ENCODE results near the gene C1orf35. TPM values are rescaled to one million over a fixed set of nuclear protein-coding genes. Genes with fewer than 3 reads are reported as not detected.

C1orf35 gene
- total RNA-seq, 1 donor from 2014 or later = 14.7 TPM

DNA sequence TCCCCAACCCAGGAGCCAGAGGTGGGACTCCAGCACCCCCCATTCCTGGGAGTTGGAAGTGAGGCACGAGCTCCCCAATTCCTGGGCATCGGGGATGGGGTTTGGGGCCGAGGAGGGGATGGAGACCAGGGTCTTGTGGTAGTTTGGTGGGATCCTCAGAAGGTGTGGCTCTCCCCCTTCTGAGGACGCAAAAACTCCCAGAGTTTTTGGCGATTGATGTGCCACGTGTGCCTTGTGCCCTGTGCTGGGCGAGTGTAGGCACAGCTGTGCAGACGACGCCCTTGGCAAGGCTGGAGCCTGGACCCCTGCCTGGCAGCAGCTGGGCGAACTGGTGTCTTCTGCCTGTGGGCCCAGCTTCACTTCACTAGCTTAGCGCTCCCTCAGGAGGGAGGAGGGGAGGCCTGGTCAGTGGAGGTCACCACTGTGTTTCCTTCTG lies 39.6 kb upstream of the C1orf35 start:
- Histone ChIP-seq H3K4me3 (peak overlapping the region; percentile 78 to 89), H3K4me1 (peaks cover 65% of the 10 kb centered on the region), H3K9me3 (no peaks in the 10 kb centered on the region), H3K27ac (peak overlapping the region; percentile 96), H3K27me3 (no peaks in the 10 kb centered on the region), H3K36me3 (peaks cover 0 to 16% of the 10 kb centered on the region in 2 donors)
- DNase-seq (ENCODE audit: extremely low spot score in 2 of 2) = peak in 1 of 2 donors; percentile 88
- TF ChIP-seq POLR2A (IDR thresholded peaks at IDR 0.05) (no peak), POLR2AphosphoS5 (IDR thresholded peaks at IDR 0.05; ENCODE audit: insufficient read depth in 1 of 2, low read depth in 1 of 2) (no peak)
- TF ChIP-seq, protein P1, sequence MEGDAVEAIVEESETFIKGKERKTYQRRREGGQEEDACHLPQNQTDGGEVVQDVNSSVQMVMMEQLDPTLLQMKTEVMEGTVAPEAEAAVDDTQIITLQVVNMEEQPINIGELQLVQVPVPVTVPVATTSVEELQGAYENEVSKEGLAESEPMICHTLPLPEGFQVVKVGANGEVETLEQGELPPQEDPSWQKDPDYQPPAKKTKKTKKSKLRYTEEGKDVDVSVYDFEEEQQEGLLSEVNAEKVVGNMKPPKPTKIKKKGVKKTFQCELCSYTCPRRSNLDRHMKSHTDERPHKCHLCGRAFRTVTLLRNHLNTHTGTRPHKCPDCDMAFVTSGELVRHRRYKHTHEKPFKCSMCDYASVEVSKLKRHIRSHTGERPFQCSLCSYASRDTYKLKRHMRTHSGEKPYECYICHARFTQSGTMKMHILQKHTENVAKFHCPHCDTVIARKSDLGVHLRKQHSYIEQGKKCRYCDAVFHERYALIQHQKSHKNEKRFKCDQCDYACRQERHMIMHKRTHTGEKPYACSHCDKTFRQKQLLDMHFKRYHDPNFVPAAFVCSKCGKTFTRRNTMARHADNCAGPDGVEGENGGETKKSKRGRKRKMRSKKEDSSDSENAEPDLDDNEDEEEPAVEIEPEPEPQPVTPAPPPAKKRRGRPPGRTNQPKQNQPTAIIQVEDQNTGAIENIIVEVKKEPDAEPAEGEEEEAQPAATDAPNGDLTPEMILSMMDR (IDR thresholded peaks at IDR 0.05) = no peak
- intact Hi-C loops (cut with DNase I) = loop anchor here (5.0 kb wide), 1 partner anchor 265 kb away; the partner anchor contains the start of gene TRIM11

DNA sequence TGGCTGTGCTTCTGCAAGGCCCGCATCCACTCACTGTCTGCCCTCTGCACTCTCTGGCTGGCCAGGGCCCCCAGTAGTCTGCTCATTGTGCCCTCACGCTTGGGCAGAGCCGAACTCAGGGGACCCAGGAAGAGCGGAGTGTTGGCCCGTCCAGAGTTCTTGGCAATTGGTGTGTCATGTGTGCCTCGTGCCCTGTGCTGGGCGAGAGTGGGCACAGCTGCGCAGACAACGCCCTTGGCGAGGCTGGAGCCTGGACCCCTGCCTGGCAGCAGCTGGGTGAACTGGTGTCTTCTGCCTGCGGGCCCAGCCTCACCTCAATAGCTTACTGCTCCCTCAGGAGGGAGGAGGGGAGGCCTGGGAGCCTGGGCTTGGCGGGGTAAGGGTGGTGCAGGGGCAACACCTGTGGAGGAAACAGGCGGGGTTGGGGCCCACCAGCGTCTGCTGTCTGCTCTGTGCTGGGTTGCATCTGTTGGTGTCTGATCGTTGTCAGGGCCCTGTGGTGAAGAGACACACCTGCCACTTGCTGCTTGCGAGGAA lies 39.1 kb upstream of the C1orf35 start:
- peak overlapping the region; percentile 78 to 89 for H3K4me3 ChIP-seq
- intact Hi-C loops (cut with DNase I) = loop anchor here (5.0 kb wide), 1 partner anchor 265 kb away; the partner anchor contains the start of gene TRIM11
- H3K4me1 ChIP-seq = peaks cover 60% of the 10 kb centered on the region
- H3K27ac ChIP-seq = peak overlapping the region; percentile 96
- no peaks in the 10 kb centered on the region for H3K9me3 ChIP-seq
- TF ChIP-seq POLR2A (IDR thresholded peaks at IDR 0.05) = no peak
- TF ChIP-seq, protein P1 (IDR thresholded peaks at IDR 0.05) = no peak
- peak in 1 of 2 donors; percentile 6 for TF ChIP-seq POLR2AphosphoS5 (IDR thresholded peaks at IDR 0.05; ENCODE audit: insufficient read depth in 1 of 2, low read depth in 1 of 2)
- DNase-seq (ENCODE audit: extremely low spot score in 2 of 2) = peak in 1 of 2 donors; percentile 89
- no peaks in the 10 kb centered on the region for H3K27me3 ChIP-seq
- H3K36me3 ChIP-seq = peaks cover 0 to 16% of the 10 kb centered on the region in 2 donors

DNA sequence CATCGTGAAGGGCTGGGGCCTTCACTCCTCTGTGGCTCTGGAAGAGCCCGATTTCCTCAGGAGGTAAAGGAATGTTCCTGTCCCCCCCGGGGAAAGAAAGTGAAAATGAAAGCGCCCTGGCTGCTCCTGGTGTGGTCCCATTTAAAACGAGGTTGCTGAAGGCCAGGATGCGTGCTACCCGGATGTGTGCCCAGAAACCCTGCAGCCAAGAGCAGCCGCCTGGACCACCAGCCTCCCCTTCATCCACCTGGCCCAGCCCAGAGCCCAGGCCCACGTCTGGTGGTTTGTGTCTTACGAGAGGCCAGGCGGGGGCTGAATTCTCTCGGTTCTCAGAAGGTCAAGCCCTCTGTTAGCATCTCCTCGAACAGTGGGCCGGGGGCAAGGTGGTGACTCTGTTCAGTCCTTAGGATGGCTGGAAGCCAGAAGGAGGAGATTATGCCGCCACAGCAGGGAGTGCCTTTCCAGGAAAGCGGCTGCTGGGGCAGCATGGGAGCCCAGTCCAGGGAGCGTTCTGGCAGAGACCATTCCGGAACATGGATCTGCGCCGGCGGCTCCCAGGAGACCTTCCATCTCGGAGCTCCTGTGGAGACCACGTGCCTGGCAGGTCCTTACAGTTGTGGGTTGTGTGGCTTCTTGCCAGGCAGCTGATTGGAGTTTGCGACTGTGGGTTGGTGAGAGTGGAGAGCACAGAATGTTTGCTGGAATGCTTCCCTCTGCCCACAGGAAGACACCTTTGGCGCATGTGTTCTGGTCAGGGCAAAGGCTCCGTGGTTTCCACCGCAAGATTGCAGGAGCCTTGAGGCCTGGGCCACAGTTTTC lies 38.3 kb upstream of the C1orf35 start:
- peak in 1 of 2 donors; percentile 89 for DNase-seq (ENCODE audit: extremely low spot score in 2 of 2)

DNA sequence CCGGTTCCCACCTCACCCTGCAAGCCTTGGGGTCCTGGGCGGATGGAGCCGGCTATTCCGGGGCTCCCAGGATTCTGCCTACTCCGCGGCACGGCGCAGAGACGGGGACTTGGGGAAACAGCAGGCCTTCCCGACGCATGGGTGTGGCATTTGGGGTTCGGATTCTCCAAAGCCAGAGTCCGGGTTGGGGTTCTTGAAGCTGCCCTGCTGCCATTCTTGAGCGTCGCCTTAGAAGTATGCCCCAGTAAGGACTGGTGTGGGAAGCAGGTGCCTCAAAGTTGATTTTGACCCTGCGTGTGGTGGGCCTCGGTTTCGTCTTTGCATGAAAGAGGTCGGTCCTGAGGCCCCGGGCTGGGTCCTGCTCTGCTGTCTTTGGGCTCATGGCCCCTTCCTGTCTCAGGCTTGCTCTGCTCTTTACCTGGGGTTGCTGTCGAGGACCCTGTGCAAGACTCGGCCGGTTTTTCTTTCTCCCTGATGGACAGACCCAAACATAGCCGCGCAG lies 37.6 kb upstream of the C1orf35 start:
- intact Hi-C loops (cut with DNase I) = loop anchor here (2.0 to 5.0 kb wide), 2 partner anchors 24 to 267 kb away; partner anchors contain the start of genes IBA57 and TRIM11

More for the DNA sequence above, 38.3 kb upstream of the C1orf35 start:
- TF ChIP-seq POLR2AphosphoS5 (IDR thresholded peaks at IDR 0.05; ENCODE audit: insufficient read depth in 1 of 2, low read depth in 1 of 2) (peak in 1 of 2 donors; percentile 3), POLR2A (IDR thresholded peaks at IDR 0.05) (no peak)
- TF ChIP-seq, protein P1 (IDR thresholded peaks at IDR 0.05) = no peak
- Histone ChIP-seq H3K4me3 (peak overlapping the region; percentile 78 to 89), H3K27ac (peak overlapping the region; percentile 96), H3K27me3 (no peaks in the 10 kb centered on the region), H3K4me1 (peaks cover 54% of the 10 kb centered on the region), H3K36me3 (peaks cover 0 to 9% of the 10 kb centered on the region in 2 donors), H3K9me3 (no peaks in the 10 kb centered on the region)
- intact Hi-C loops (cut with DNase I) = loop anchor here (2.0 to 5.0 kb wide), 2 partner anchors 23 to 266 kb away; partner anchors contain the start of genes IBA57 and TRIM11

More for the DNA sequence above, 37.6 kb upstream of the C1orf35 start:
- H3K36me3 ChIP-seq = peaks cover 0 to 3% of the 10 kb centered on the region in 2 donors
- H3K27ac ChIP-seq = peak overlapping the region; percentile 96
- peaks cover 53% of the 10 kb centered on the region for H3K4me1 ChIP-seq
- TF ChIP-seq POLR2AphosphoS5 (IDR thresholded peaks at IDR 0.05; ENCODE audit: insufficient read depth in 1 of 2, low read depth in 1 of 2) = no peak
- TF ChIP-seq, protein P1 (IDR thresholded peaks at IDR 0.05) = no peak
- no peak for TF ChIP-seq POLR2A (IDR thresholded peaks at IDR 0.05)
- H3K27me3 ChIP-seq = no peaks in the 10 kb centered on the region
- H3K9me3 ChIP-seq = no peaks in the 10 kb centered on the region
- peak overlapping the region; percentile 78 to 89 for H3K4me3 ChIP-seq
- DNase-seq (ENCODE audit: extremely low spot score in 2 of 2) = peak; percentile 90 to 96
